GM19467 (cell line): ENCODE measurements around the gene KIAA1671.

Experiments used
- ATAC-seq: cut with Tn5 transposase; IDR thresholded peaks from one replicate; pipeline ENCODE4 v1.9.1; 2021; ENCODE audit warnings: mild to moderate bottlenecking, moderate library complexity; ENCODE audit not compliant: unreplicated experiment

KIAA1671 gene

GRCh38 chr22:25109878-25110595 lies 157.5 kb downstream of the KIAA1671 start:
- ATAC-seq: no peak

GRCh38 chr22:25110596-25110845 lies 158.0 kb downstream of the KIAA1671 start:
- no peak for ATAC-seq

GRCh38 chr22:25110846-25111578 lies 158.5 kb downstream of the KIAA1671 start:
- no peak for ATAC-seq

- no peak for ATAC-seq
Measured at GRCh38 chr22:25111579-25112517, 159.3 kb downstream of the KIAA1671 start.

GRCh38 chr22:25112538-25113253 lies 160.2 kb downstream of the KIAA1671 start:
- no peak for ATAC-seq

GRCh38 chr22:25113316-25113721 lies 160.8 kb downstream of the KIAA1671 start:
- ATAC-seq: no peak

GRCh38 chr22:25114369-25115362 lies 162.2 kb downstream of the KIAA1671 start:
- ATAC-seq: no peak

- no peak for ATAC-seq
Measured at GRCh38 chr22:25119609-25120008, 167.1 kb downstream of the KIAA1671 start.

GRCh38 chr22:25120093-25120561 lies 167.6 kb downstream of the KIAA1671 start:
- no peak for ATAC-seq

- ATAC-seq: no peak
Measured at GRCh38 chr22:25120761-25121212, 168.3 kb downstream of the KIAA1671 start.

- ATAC-seq: no peak
Measured at GRCh38 chr22:25122136-25122764, 169.7 kb downstream of the KIAA1671 start.

- ATAC-seq: no peak
Measured at GRCh38 chr22:25123677-25124076, 171.2 kb downstream of the KIAA1671 start.

- ATAC-seq: no peak
Measured at GRCh38 chr22:25125693-25126357, 173.3 kb downstream of the KIAA1671 start.

GRCh38 chr22:25126510-25126909 lies 174.0 kb downstream of the KIAA1671 start:
- ATAC-seq: no peak

GRCh38 chr22:25127318-25127717 lies 174.8 kb downstream of the KIAA1671 start:
- no peak for ATAC-seq

- no peak for ATAC-seq
Measured at GRCh38 chr22:25130462-25130861, 177.9 kb downstream of the KIAA1671 start.

- ATAC-seq: no peak
Measured at GRCh38 chr22:25131198-25131887, 178.8 kb downstream of the KIAA1671 start.

GRCh38 chr22:25134028-25134427 lies 181.5 kb downstream of the KIAA1671 start:
- no peak for ATAC-seq
